ENCODE data around the gene GOLGA6B. TPM values are rescaled to one million over a fixed set of nuclear protein-coding genes. Genes with fewer than 3 reads are reported as not detected.
"Not testable (repeated sequence)": the region's sequence is repeated elsewhere in the genome, so short reads cannot be mapped to it uniquely, and the experiment has no call there.

The GOLGA6B gene
- total RNA-seq, 1 donor from 2014 or later: 1.4 TPM

GRCh38 chr15:72661081-72661480 is 6.6 kb downstream of the GOLGA6B start:
- DNase-seq (ENCODE audit: low spot score); ATAC-seq: not testable (repeated sequence)

DNA sequence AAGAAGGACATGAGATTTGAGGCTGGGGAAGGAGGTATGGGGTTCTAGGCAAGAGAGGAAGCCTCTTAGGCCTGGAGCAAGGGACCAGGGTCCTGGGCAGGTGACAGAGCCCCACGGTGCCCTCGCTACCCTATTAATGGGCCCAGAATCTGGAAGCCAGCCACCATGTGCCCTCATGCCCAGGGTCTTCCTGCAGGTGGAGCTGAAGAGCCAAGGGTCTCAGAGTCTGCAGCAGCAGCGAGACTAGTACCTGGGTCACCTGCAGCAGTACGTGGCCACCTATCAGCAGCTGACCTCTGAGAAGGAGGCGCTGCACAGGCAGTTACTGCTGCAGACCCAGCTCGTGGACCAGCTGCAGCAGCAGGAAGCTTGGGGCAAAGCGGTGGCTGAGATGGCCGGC is 9.4 kb downstream of the GOLGA6B start:
- not testable (repeated sequence) for DNase-seq (ENCODE audit: low spot score); ATAC-seq

DNA sequence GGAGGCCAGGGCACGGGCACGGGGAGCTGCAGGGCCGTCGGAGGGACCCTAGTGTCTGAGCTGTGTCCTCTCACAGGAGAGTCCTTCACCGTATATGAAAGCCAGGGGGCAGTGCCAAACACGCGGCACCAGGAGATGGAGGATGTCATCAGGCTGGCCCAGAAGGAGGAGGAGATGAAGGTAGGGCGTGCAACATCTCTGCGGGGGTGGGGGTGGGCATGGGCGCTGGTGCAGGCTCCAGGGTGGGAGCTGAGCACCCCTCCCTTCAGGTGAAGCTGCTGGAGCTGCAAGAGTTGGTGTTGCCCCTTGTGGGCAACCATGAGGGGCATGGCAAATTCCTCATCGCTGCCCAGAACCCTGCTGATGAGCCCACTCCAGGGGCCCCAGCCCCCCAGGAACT is 11.2 kb downstream of the GOLGA6B start:
- not testable (repeated sequence) for ATAC-seq; DNase-seq (ENCODE audit: low spot score)

DNA sequence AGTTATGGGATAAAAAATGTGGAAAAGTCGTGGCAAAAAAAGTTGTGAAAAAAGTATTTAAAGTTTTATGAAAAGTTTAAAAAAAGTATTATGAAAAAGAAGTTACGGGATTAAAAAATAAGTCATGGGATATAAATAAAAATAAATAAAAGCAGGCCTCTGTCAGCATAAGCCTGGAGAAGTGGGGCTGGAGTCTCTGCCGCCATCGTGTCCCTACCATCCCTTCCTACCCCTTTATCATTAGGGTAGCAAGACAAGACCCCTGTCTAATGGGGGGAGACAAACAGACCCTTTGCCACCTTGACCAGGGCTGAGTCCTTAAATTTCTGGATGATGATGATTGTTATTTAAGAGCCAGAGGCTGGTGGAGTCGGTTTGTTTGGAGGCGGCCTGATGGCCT is 15.3 kb downstream of the GOLGA6B start:
- DNase-seq (ENCODE audit: low spot score); ATAC-seq: not testable (repeated sequence)

DNA sequence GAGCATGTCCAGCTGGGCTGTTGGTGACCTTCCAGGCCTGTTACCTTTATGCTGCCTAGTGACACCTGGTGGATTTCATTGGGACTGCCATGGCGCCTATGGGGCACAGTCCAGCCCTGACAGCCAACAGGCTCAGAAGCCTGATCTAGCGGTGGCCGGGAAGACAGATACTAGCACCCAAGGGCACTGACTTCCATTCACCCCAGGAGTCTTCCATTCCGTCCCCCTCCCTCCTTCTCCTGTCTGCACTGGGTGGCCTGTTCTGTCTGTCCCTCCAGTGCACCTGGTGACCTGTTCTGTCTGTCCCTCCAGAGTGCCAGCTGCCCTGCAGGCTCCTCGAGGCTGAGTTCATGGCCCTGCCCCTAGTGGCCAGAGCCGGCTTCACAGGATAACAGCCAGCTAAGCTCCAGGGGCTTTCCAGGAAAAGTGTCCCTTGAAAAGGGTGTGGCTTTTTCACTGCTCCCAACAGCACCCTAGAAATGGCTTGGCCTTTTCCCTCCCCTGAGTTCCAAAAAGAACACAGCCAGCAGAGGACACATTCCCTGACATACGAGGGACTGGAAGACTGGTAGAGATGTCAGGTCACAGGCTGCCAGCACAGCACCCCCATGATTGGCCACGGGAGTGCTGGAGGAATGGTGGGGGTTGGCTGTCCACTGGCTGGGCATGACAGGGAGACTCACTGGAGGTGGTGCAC is 16.3 kb downstream of the GOLGA6B start:
- peak; percentile 99 for ATAC-seq
- DNase-seq (ENCODE audit: low spot score): peak; percentile 89

DNA sequence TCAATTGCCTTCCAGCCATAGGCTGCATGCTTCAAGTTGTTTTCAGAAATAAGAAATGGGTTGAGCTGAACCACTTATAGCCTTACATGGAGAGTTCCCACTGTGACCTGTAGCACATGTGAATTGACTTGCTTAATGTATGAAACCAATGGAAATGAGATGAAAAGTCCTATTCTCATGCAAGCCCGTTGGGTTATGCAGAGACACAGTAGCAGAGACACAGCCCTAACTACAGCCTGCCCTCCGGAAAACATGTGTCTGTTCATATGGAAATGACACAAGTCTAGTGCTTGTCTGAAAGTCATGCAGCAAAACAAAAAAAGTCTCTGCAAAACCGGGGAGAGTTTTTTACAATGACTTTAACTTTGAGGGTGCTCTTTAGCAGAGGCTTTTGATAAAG is 17.0 kb downstream of the GOLGA6B start:
- no peak for ATAC-seq
- no peak for DNase-seq (ENCODE audit: low spot score)

DNA sequence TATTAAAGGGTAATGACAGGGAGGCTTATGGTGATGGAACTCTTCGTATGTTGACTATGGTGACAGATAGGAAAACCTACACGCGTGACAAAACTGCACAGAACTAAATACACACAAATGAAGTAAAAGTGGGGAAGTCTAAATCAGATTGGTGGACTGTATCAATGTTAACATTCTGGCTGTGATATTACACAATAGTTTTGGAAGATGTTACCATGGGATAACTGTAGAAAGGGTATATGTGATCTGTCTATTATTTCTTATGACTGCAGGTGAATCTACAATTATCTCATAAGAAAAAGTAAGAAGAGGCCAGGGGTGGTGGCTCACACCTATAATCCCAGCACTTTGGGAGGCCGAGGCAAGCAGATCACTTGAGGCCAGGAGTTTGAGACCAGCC is 22.3 kb downstream of the GOLGA6B start:
- no peak for ATAC-seq

GRCh38 chr15:72680931-72681330 is 26.4 kb downstream of the GOLGA6B start:
- no peak for DNase-seq (ENCODE audit: low spot score)
- ATAC-seq: no peak

More for the DNA sequence above, 22.3 kb downstream of the GOLGA6B start:
- DNase-seq (ENCODE audit: low spot score): no peak

DNA sequence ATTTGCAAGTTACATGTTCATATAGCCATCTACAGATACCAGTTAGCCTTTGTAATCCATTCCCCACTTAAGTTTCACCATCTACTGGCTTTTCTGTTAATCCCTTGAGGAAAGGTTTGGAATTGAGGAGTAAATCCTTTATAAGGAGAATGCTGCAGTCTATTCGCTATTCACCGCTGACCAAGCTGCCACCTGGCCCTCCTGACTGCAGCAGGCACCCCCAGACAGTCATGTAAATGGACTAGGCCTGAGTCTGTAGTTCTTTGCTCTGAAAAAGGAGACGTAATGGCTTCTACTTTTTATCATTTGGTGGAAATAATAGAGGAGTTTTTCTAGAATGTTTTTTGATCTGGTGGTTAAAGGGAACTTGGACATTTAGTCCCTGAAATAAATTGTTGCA is 28.3 kb downstream of the GOLGA6B start:
- ATAC-seq (no peak), DNase-seq (ENCODE audit: low spot score) (no peak)

GRCh38 chr15:72685301-72685924 is 30.9 kb downstream of the GOLGA6B start:
- peak; percentile 2 for ATAC-seq
- DNase-seq (ENCODE audit: low spot score): no peak

GRCh38 chr15:72685925-72686794 is 31.7 kb downstream of the GOLGA6B start, which contains the start of the genes BBS4 and HIGD2B:
TSS of gene BBS4 (plus strand) at chr15:72686207. CDS start at chr15:72686228, 21 bp downstream.
TSS of gene HIGD2B (minus strand) at chr15:72686182. CDS start at chr15:72676374, 9,808 bp downstream.
- ATAC-seq (peak; percentile 95), DNase-seq (ENCODE audit: low spot score) (peak; percentile 93)

DNA sequence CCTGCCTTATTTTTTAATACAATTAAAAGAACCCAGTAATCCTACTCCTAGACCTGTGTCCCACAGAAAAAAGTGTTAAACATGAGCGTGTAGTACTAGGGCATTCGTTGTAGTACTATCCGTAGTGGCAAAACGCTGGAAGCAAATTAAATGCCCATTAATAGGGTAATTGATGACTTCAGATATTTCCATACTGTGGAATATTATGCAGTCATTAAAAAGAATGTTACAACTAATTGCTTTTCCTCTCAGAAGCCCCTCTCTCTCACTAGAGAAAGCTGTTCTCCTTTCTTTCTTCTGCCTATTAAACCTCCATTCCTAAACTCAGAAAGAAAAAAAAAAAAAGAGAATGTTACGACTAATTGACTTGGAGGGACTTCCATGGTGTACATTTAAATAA is 34.2 kb downstream of the GOLGA6B start:
- no peak for DNase-seq (ENCODE audit: low spot score)
- no peak for ATAC-seq

GRCh38 chr15:72690938-72691337 is 36.4 kb downstream of the GOLGA6B start:
- DNase-seq (ENCODE audit: low spot score): no peak
- ATAC-seq: no peak

GRCh38 chr15:72698938-72699337 is 44.4 kb downstream of the GOLGA6B start:
- ATAC-seq (no peak), DNase-seq (ENCODE audit: low spot score) (no peak)

GRCh38 chr15:72700076-72700475 is 45.6 kb downstream of the GOLGA6B start:
- ATAC-seq (no peak), DNase-seq (ENCODE audit: low spot score) (no peak)

- DNase-seq (ENCODE audit: low spot score) (no peak), ATAC-seq (no peak)
Observed at GRCh38 chr15:72706266-72706665, 51.8 kb downstream of the GOLGA6B start.

- DNase-seq (ENCODE audit: low spot score); ATAC-seq: not testable (repeated sequence)
Observed at GRCh38 chr15:72708551-72709303, 54.2 kb downstream of the GOLGA6B start.
